Calu3 (cell line): ENCODE data around the gene CLCNKB. TPM values are rescaled to one million over a fixed set of nuclear protein-coding genes. Genes with fewer than 3 reads are reported as not detected.
"Not testable (repeated sequence)": the region's sequence is repeated elsewhere in the genome, so short reads cannot be mapped to it uniquely, and the experiment has no call there.

ENCODE experiments used
- BruUV-seq: library from RNA; stranded (reverse); fragments of 400-500 nt; replicated peaks from 2 replicates; lab custom pipeline; 2021; lab: Mats Ljungman, UMichigan
- CTCF ChIA-PET: fragments of 300-600 bp; sonication (Branson Sonifier 250); formaldehyde crosslinking; loops from one replicate; lab custom pipeline; 2022; ENCODE audit warnings: antibody characterized with exemption; lab: Charles Lee
- DNase-seq: peaks from one replicate; pipeline ENCODE4 v3.0.0; 2022
- H3K27ac Mint-ChIP-seq: one replicate; pipeline ENCODE4 v1.8.0; 2022; ENCODE audit warnings: mixed read lengths; ENCODE audit not compliant: unreplicated experiment
- H3K27me3 Mint-ChIP-seq: one replicate; pipeline ENCODE4 v1.8.0; 2022; ENCODE audit warnings: mixed read lengths; ENCODE audit not compliant: unreplicated experiment
- H3K36me3 Mint-ChIP-seq: one replicate; pipeline ENCODE4 v1.8.0; 2022; ENCODE audit warnings: mild to moderate bottlenecking, moderate library complexity, mixed read lengths; ENCODE audit not compliant: insufficient read depth, unreplicated experiment
- H3K4me1 Mint-ChIP-seq: one replicate; pipeline ENCODE4 v1.8.0; 2022; ENCODE audit warnings: mild to moderate bottlenecking, low read depth, mixed read lengths; ENCODE audit not compliant: unreplicated experiment
- H3K4me3 Mint-ChIP-seq: one replicate; pipeline ENCODE4 v1.8.0; 2022; ENCODE audit warnings: mild to moderate bottlenecking, low read depth, moderate library complexity, mixed read lengths; ENCODE audit not compliant: unreplicated experiment
- H3K9me3 Mint-ChIP-seq: one replicate; pipeline ENCODE4 v1.8.0; 2022; ENCODE audit warnings: low read depth, mixed read lengths; ENCODE audit not compliant: unreplicated experiment
- intact Hi-C: fragments of 100-400 bp; cut with micrococcal nuclease; formaldehyde crosslinking; loops from one replicate; pipeline ENCODE4 v1.10.0; 2022; ENCODE audit not compliant: unreplicated experiment
- total RNA-seq: library from RNA; stranded (reverse); gene quantifications from 2 replicates; pipeline ENCODE4 v1.2.3, GENCODE V29; 2022
- TF ChIP-seq, protein P1 (sequence below): fragments of 200-600 bp; IDR thresholded peaks from one replicate; pipeline ENCODE4 v1.8.0; 2022; ENCODE audit warnings: antibody characterized with exemption; ENCODE audit not compliant: unreplicated experiment

Gene CLCNKB
- total RNA-seq, 1 experiment from 2014 or later = not detected

DNA sequence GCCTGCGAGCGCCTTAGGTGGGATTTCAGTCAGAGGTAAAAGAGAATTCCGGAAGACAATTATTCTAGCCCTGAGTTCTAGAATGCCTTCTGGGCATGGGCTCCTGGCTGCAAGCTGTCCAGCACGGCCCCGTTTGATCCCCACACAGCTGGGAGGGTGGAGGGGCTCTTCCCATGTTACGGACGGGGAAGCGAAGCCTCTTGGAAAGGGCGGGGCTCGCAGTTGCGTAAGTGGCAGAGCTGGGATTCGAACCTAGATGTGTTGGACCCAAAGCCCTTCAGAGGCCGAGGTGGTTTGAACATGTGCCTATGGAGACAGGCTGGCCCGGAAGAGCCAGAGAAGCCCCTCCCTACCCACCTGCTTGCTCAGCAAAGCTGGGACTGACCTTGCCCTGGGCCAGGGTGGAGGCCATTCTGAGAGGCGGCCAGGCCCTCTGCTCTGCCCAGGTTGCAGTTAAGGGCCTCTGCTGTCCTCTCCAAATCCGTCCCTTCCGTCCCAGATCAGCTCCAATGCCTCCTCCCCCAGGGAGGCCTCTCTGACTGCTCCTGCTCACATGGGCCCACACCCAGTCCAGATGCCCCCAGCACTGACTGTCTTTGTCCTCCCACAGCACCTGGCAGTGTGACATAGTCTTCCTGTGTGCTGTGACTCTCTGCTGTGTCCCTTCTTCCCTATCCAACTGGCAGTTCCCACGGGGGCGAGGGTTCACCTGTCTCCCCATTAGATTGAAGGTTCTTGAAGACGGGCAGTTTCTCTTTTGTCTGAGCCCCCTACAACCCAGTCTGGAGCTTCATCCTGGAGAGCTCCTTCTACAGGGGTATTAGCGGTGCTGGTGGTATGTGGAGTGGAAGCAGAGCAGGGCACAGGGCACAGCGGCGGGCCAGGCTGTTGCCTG, 24.6 kb upstream of the CLCNKB start:
- H3K27me3 Mint-ChIP-seq = peaks cover 43% of the 10 kb centered on the region

DNA sequence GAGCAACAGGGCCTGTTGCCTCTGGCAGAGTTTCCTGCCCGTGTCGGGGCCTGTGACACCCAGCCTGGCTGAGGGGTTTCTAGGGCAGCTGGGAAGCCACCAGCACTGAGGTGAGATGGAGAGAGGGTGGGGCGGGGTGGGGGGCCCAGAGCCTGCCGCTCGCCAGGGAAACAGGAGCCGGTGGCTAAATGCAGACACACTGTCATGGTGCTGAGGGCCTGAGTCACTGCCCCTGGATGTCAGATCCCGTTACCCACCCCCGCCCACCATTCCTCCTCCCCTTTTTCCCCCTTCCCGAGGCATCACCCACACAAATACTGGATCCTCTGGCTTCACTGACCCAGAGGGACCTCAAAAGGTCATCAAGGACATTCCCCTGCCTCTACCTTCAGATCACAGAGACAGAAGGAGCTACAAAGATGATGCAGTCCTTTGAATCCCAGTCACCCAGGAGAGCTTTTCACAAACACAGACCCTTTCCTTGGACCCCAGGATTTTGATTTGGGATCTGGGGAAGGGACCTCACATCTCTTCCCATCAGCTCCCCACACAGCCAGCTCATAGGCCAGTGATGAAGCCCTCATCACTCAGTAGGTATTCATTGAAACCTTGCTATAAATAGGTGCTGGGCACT, 23.8 kb upstream of the CLCNKB start:
- no peaks in the 10 kb centered on the region for H3K9me3 Mint-ChIP-seq
- DNase-seq = no peak
- peaks cover 51% of the 10 kb centered on the region for H3K27me3 Mint-ChIP-seq
- H3K4me1 Mint-ChIP-seq = peaks cover 8% of the 10 kb centered on the region
- CTCF ChIA-PET = interaction anchor here (0.5 kb wide), 1 partner anchor 194 kb away, joined by 9 read pairs; no protein-coding TSS in a partner anchor
- H3K36me3 Mint-ChIP-seq = no peaks in the 10 kb centered on the region
- intact Hi-C loops = no loop called here
- no peak overlapping the region for H3K27ac Mint-ChIP-seq
- H3K4me3 Mint-ChIP-seq = no peak overlapping the region
- BruUV-seq = no TSS peak
- TF ChIP-seq, protein P1, sequence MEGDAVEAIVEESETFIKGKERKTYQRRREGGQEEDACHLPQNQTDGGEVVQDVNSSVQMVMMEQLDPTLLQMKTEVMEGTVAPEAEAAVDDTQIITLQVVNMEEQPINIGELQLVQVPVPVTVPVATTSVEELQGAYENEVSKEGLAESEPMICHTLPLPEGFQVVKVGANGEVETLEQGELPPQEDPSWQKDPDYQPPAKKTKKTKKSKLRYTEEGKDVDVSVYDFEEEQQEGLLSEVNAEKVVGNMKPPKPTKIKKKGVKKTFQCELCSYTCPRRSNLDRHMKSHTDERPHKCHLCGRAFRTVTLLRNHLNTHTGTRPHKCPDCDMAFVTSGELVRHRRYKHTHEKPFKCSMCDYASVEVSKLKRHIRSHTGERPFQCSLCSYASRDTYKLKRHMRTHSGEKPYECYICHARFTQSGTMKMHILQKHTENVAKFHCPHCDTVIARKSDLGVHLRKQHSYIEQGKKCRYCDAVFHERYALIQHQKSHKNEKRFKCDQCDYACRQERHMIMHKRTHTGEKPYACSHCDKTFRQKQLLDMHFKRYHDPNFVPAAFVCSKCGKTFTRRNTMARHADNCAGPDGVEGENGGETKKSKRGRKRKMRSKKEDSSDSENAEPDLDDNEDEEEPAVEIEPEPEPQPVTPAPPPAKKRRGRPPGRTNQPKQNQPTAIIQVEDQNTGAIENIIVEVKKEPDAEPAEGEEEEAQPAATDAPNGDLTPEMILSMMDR = no peak

More for the DNA sequence above, 24.6 kb upstream of the CLCNKB start:
- TF ChIP-seq, protein P1 = no peak
- intact Hi-C loops = no loop called here
- CTCF ChIA-PET = interaction anchor here (0.5 to 0.6 kb wide), 2 partner anchors 45 to 193 kb away, joined by 3 to 9 read pairs; no protein-coding TSS in a partner anchor
- Mint-ChIP-seq H3K4me3 (no peak overlapping the region), H3K27ac (no peak overlapping the region), H3K9me3 (no peaks in the 10 kb centered on the region), H3K4me1 (peaks cover 8% of the 10 kb centered on the region), H3K36me3 (no peaks in the 10 kb centered on the region)
- no peak for DNase-seq
- no TSS peak for BruUV-seq

DNA sequence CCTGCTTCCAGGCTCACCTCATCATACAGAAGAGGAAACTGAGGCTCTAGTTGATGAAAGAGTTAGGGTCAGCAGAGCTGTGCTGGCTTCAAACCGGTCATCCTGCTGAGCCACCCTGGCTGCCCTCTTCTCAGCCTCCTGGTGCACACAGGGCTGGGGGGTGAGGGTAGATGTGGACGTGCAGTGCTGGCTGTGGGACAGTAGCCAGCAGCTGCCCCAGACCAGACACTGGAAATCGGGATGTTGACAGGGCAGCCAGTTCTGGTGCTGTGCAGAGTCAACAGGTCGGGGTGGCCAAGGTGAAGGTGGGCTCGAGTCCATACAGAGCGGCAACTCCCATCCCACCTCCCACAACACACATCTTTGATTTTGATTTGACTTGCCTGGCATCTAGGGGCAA, 23.3 kb upstream of the CLCNKB start:
- peaks cover 8% of the 10 kb centered on the region for H3K4me1 Mint-ChIP-seq
- no TSS peak for BruUV-seq
- H3K27me3 Mint-ChIP-seq = peaks cover 57% of the 10 kb centered on the region
- H3K36me3 Mint-ChIP-seq = no peaks in the 10 kb centered on the region
- intact Hi-C loops = no loop called here
- DNase-seq = no peak
- no peak overlapping the region for H3K4me3 Mint-ChIP-seq
- TF ChIP-seq, protein P1 = no peak
- CTCF ChIA-PET = no interaction called here
- no peaks in the 10 kb centered on the region for H3K9me3 Mint-ChIP-seq
- H3K27ac Mint-ChIP-seq = no peak overlapping the region

DNA sequence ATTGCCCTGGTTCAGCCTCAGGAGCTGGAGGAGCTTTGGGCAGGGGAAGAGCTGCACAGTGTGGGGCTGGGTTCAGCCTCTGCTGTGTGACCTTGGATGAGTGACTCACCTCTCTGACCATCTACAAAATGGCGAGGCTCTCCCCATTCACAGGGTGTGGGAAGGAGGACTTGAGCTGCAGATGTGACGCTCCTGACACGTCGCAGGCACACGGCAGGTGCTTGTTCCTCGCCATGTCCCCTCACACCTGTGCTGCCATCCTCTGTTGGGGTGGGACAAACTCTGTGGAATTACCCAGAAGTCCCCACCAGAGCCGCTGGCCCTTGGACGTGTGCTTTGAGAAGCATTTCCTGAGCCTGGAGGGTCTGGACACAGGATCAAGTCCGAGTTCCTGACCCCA, 22.7 kb upstream of the CLCNKB start:
- intact Hi-C loops, H3K4me3 Mint-ChIP-seq, H3K4me1 Mint-ChIP-seq, BruUV-seq, CTCF ChIA-PET, H3K36me3 Mint-ChIP-seq, H3K9me3 Mint-ChIP-seq, DNase-seq, H3K27ac Mint-ChIP-seq: not testable (repeated sequence)
- H3K27me3 Mint-ChIP-seq = peaks cover 58% of the 10 kb centered on the region
